ENCODE measurements around the gene LRRC31.

DNA sequence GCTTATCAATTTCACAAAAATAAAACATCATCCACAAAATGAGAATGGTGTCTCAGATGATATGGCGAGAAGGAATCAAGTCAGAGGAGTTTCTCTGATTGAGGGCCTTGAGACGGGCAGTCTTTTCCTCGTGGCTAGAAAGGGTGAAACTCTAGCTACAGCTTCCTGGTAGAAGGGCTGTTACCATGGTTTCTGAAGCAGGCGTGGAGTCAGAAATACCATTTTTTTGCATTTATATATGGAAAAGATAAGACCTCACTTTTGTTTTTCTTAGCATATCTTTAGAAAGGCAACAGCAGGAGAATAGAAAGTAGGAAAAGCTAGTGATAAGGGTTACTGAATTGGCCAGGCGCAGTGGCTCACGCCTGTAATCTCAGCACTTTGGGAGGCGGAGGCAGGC, 24.4 kb upstream of the LRRC31 start:
- no peak for TF ChIP-seq CTCF (IDR thresholded peaks at IDR 0.05)
- no peak for TF ChIP-seq POLR2A (IDR thresholded peaks at IDR 0.05; ENCODE audit: low read depth)
- TF ChIP-seq POLR2AphosphoS5 (IDR thresholded peaks at IDR 0.05) = no peak
- no peak for TF ChIP-seq EP300 (IDR thresholded peaks at IDR 0.05)

Data from esophagus muscularis mucosa (tissue), 4 donors.